ENCODE results near the gene CFAP410.
"Not testable (repeated sequence)": the region's sequence is repeated elsewhere in the genome, so short reads cannot be mapped to it uniquely, and the experiment has no call there.

CFAP410 gene

GRCh38 chr21:44286716-44287632 is 52.2 kb downstream of the CFAP410 start:
- no peak for DNase-seq (ENCODE audit: low read depth in 2 of 2)

GRCh38 chr21:44286086-44286715 is 53.0 kb downstream of the CFAP410 start:
- DNase-seq (ENCODE audit: low read depth in 2 of 2) = no peak

GRCh38 chr21:44285138-44285992 is 53.8 kb downstream of the CFAP410 start, which contains the start of gene AIRE:
TSS of gene AIRE (plus strand) at chr21:44285876. CDS start at chr21:44286007, 131 bp downstream.
- no peak for DNase-seq (ENCODE audit: low read depth in 2 of 2)

- DNase-seq (ENCODE audit: low read depth in 2 of 2) = no peak
Observed at GRCh38 chr21:44283948-44284347, 55.2 kb downstream of the CFAP410 start.

GRCh38 chr21:44283211-44283785 is 55.9 kb downstream of the CFAP410 start:
- DNase-seq (ENCODE audit: low read depth in 2 of 2) = not testable (repeated sequence)

- DNase-seq (ENCODE audit: low read depth in 2 of 2) = no peak
Observed at GRCh38 chr21:44282370-44282769, 56.8 kb downstream of the CFAP410 start.

- no peak for DNase-seq (ENCODE audit: low read depth in 2 of 2)
Observed at GRCh38 chr21:44281801-44282200, 57.4 kb downstream of the CFAP410 start.

GRCh38 chr21:44279354-44280260 is 59.6 kb downstream of the CFAP410 start:
- no peak for DNase-seq (ENCODE audit: low read depth in 2 of 2)
